ENCODE measurements around the gene BBS12. TPM values are rescaled to one million over a fixed set of nuclear protein-coding genes. Genes with fewer than 3 reads are reported as not detected.

BBS12 gene
- total and polyA plus RNA-seq, 12 donors, result 1.5 to 7.8 (median 5.4) TPM

DNA sequence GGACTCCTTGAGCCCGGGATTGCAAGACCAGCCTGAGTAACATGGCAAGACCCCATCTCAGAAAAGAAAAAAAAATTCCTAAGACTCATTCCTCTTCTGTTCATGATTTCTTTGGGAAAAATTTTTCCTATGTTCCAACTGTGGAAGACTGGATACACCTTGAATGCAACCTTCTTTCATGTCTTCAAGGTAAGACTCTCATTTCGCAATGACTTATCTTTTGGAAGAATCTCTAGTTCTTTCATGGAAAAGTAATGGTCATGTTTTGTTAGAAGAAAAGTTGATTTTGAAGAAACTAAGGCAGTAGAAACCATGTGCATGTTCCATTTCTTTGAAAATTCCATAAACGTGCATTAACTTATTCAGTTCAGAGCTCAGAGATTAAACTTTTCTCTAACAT lies 26.0 kb upstream of the BBS12 start:
- Histone ChIP-seq H3K4me1 (replicated peaks in 1 of 2) (no peaks in the 10 kb centered on the region), H3K27ac (no peak overlapping the region), H3K36me3 (replicated peaks in 1 of 2) (no peaks in the 10 kb centered on the region), H3K9me3 (replicated peaks in 1 of 3) (no peaks in the 10 kb centered on the region), H3K27me3 (no peaks in the 10 kb centered on the region), H3K4me3 (no peak overlapping the region)
- intact Hi-C loops (cut with DNase I), result no loop called here
- no peak for DNase-seq
- TF ChIP-seq, protein P1, sequence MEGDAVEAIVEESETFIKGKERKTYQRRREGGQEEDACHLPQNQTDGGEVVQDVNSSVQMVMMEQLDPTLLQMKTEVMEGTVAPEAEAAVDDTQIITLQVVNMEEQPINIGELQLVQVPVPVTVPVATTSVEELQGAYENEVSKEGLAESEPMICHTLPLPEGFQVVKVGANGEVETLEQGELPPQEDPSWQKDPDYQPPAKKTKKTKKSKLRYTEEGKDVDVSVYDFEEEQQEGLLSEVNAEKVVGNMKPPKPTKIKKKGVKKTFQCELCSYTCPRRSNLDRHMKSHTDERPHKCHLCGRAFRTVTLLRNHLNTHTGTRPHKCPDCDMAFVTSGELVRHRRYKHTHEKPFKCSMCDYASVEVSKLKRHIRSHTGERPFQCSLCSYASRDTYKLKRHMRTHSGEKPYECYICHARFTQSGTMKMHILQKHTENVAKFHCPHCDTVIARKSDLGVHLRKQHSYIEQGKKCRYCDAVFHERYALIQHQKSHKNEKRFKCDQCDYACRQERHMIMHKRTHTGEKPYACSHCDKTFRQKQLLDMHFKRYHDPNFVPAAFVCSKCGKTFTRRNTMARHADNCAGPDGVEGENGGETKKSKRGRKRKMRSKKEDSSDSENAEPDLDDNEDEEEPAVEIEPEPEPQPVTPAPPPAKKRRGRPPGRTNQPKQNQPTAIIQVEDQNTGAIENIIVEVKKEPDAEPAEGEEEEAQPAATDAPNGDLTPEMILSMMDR (IDR thresholded peaks at IDR 0.05), result no peak
- no peak for TF ChIP-seq POLR2A (IDR thresholded peaks at IDR 0.05)
- WGBS, 4 donors, result 86 to 93% (median 90%) methylated on average over 3 of the region's 3 CpGs

DNA sequence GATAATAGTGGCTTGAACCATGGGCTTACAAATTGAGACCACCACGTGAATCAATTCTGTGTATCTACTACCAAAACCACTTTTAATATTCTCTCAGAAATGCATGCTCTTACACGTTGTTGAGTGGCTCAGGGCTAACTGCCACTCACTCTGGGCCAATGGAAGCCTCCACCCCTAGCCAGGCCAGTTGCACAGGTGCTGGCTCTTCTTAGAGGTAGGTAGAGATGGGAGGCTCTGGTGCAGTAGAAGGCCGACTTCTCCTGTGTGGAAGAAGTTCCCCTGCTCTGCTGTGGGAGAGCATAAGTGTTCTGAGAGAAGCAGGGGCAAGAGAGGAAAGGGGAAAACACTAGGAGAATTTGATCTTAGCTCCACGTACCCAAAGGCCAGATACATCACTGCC lies 25.0 kb upstream of the BBS12 start:
- no peak for TF ChIP-seq POLR2A (IDR thresholded peaks at IDR 0.05)
- TF ChIP-seq, protein P1 (IDR thresholded peaks at IDR 0.05), result no peak
- WGBS, 4 donors, result 80 to 88% (median 85%) methylated on average over 3 to 4 of the region's 4 CpGs
- DNase-seq, result no peak
- Histone ChIP-seq H3K9me3 (replicated peaks in 1 of 3) (no peaks in the 10 kb centered on the region), H3K4me1 (replicated peaks in 1 of 2) (no peaks in the 10 kb centered on the region), H3K4me3 (no peak overlapping the region), H3K27ac (no peak overlapping the region), H3K36me3 (replicated peaks in 1 of 2) (no peaks in the 10 kb centered on the region), H3K27me3 (no peaks in the 10 kb centered on the region)
- intact Hi-C loops (cut with DNase I), result no loop called here

DNA sequence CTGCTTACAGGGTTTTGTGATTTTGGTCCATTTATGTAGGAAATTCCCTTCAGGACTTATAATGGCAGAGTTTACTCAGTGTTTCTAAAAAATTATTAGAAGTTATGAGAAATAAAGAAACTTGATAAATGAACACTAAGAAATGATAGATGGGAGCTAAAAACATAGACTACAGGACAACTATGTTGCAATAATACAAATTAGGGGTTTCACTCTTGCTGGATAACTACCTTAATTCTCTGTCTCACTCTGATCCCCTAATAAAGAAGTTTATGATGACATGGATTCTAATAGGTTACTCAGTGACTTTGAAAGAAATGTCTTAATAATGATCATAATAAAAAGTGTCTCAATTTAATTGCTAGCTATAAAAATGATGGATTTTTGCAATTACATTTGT lies 23.3 kb upstream of the BBS12 start:
- Histone ChIP-seq H3K9me3 (replicated peaks in 1 of 3) (no peaks in the 10 kb centered on the region), H3K36me3 (replicated peaks in 1 of 2) (no peaks in the 10 kb centered on the region), H3K27me3 (no peaks in the 10 kb centered on the region), H3K4me1 (replicated peaks in 1 of 2) (no peaks in the 10 kb centered on the region), H3K4me3 (no peak overlapping the region), H3K27ac (no peak overlapping the region)
- TF ChIP-seq, protein P1 (IDR thresholded peaks at IDR 0.05), result no peak
- intact Hi-C loops (cut with DNase I), result no loop called here
- DNase-seq, result no peak

DNA sequence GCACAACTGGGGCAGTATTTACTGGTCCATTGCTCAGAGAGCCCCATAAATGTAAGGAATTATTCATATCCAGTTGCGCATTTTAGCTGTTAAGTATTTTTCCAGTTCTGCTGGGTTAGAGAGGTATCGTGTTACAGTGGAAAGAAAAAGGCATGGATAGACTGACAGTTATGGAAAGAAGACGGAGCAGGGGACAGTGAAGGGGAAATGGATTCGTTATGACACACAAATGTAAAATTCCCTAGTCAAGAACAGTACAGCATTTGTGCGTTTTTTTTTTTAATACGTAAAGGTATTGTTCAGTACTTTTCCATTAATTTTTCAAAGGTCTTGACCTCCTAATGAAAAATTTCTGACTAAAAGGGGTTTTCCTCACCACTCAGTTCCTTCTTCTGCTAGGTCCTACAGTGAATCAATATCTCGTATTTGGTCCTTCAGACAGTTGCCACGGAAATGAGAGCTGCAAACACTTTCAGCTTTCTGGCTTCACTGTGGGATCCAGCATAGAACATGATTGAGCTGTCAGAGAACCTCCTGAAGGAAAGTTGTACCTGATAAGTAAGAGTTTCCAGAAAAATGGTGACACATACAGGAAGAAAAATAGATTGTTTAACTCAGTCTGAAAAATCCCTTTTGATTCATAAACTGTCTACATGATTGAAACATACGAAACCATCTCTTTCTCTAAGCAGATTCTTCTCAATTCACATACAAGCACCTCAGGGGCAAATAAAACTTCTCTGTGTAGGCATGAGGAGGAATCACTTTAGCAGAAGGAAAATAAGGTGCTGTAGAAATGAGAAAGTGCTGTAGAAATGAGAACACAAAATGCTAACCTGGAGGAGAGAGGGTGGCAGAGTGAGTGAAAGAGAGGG lies 21.8 kb upstream of the BBS12 start:
- no peaks in the 10 kb centered on the region for H3K9me3 ChIP-seq (replicated peaks in 1 of 3)
- no peak overlapping the region for H3K4me3 ChIP-seq
- H3K4me1 ChIP-seq (replicated peaks in 1 of 2), result no peaks in the 10 kb centered on the region
- H3K27me3 ChIP-seq, result no peaks in the 10 kb centered on the region
- intact Hi-C loops (cut with DNase I), result loop anchor here in 1 of 2 donors (10.0 kb wide), 1 partner anchor 106 kb away; no protein-coding TSS in a partner anchor
- H3K27ac ChIP-seq, result no peak overlapping the region
- no peak for DNase-seq
- WGBS, 4 donors, result 73 to 83% (median 75%) methylated on average over 9 of the region's 9 CpGs
- TF ChIP-seq, protein P1 (IDR thresholded peaks at IDR 0.05), result no peak
- no peak for TF ChIP-seq POLR2A (IDR thresholded peaks at IDR 0.05)
- no peaks in the 10 kb centered on the region for H3K36me3 ChIP-seq (replicated peaks in 1 of 2)

All from adrenal gland (tissue), 12 donors.